Sigmoid colon (tissue), 7 donors: ENCODE data around the gene DGLUCY. TPM values are rescaled to one million over a fixed set of nuclear protein-coding genes. Genes with fewer than 3 reads are reported as not detected.
A peak's percentile ranks its signal among the peaks of the same experiment; 100 is the strongest.

Experiments
- DNase-seq: peaks from one replicate; pipeline ENCODE4 v3.0.0-alpha.2; 2019
- H3K27ac ChIP-seq, 4 donors: fragments of 200-600 bp; sonication (generic); one replicate each; pipeline ENCODE4 v1.5.1; 2016 to 2019; ENCODE audit warnings: mild to moderate bottlenecking in 1 of 4
- H3K27me3 ChIP-seq, 3 donors: fragments of 200-600 bp; sonication (generic); one replicate each; pipeline ENCODE4 v1.5.1; 2019; ENCODE audit warnings: mild to moderate bottlenecking in 1 of 3
- H3K36me3 ChIP-seq, 4 donors: fragments of 200-600 bp; sonication (generic); one replicate each; pipeline ENCODE4 v1.5.1; 2016 to 2019
- H3K4me1 ChIP-seq, 4 donors: fragments of 200-600 bp; sonication (generic); one replicate each; pipeline ENCODE4 v1.5.1; 2017 to 2019
- H3K4me3 ChIP-seq, 4 donors: fragments of 200-600 bp; sonication (generic); one replicate each; pipeline ENCODE4 v1.5.1; 2017 to 2019; ENCODE audit warnings: mild to moderate bottlenecking in 2 of 4, moderate library complexity in 1 of 4
- H3K9me3 ChIP-seq, 4 donors: fragments of 200-600 bp in 3 of 4; sonication (generic) in 3 of 4; one replicate each; pipeline versions ENCODE4 v1.5.1 to v1.6.1; 2013 to 2019
- CTCF ChIP-seq, 4 experiments: fragments of 450-650 bp in 3 of 4; fragments of 200-600 bp in 1 of 4; IDR thresholded peaks; one replicate each; pipeline ENCODE4 v1.5.1; 2016 to 2019; ENCODE audit warnings: antibody characterized with exemption in 4 of 4, mild to moderate bottlenecking in 3 of 4, moderate library complexity in 2 of 4
- EP300 ChIP-seq, 4 donors: sonication (generic); formaldehyde crosslinking; IDR thresholded peaks; one replicate each; pipeline ENCODE4 v1.6.1; 2017; ENCODE audit warnings: antibody characterized with exemption in 4 of 4
- POLR2A ChIP-seq, 2 donors: fragments of 450-650 bp; IDR thresholded peaks; one replicate each; pipeline ENCODE4 v1.6.1; 2016; ENCODE audit warnings: antibody characterized with exemption in 2 of 2, mild to moderate bottlenecking in 2 of 2, moderate library complexity in 2 of 2
- POLR2AphosphoS5 ChIP-seq, 4 donors: sonication (generic); formaldehyde crosslinking; IDR thresholded peaks; one replicate each; pipeline ENCODE4 v1.6.1; 2017; ENCODE audit warnings: antibody characterized with exemption in 4 of 4
- WGBS, 2 donors: extraction: QIAGEN DNeasy Blood & Tissue Kit; methylation state at CpG; one replicate each; pipeline ENCODE4 v1.1.7; 2013; 5-methylcytosine and 5-hydroxymethylcytosine counted together
- intact Hi-C: fragments of 100-400 bp; cut with DNase I; formaldehyde crosslinking; loops from one replicate; pipeline ENCODE4 v1.15.1; 2023
- polyA plus RNA-seq, 3 donors: library from polyadenylated mRNA; stranded (reverse); fragments of 200-250 nt; gene quantifications; one replicate each; pipeline ENCODE4 v1.2.3, GENCODE V29; 2013
- total RNA-seq, 4 donors: library from RNA; depleted of rRNA; stranded (reverse); fragments of >200 nt; gene quantifications; one replicate each; pipeline ENCODE4 v1.1.0, GENCODE V29; 2016
- donor health status: healthy with polysubstance abuse.
- donor health status: Bipolar disorder and iron deficiency.
- donor health status: healthy.

DGLUCY gene
- total and polyA plus RNA-seq, 7 donors, result 14.4 to 99.4 (median 49.8) TPM

GRCh38 chr14:91249841-91250616 lies 136.2 kb downstream of the DGLUCY start:
- Histone ChIP-seq H3K27me3 (no peaks in the 10 kb centered on the region), H3K27ac (peak overlapping the region in 1 of 4 donors; percentile 18), H3K36me3 (no peaks in the 10 kb centered on the region), H3K4me1 (peaks cover 0 to 20% (median 14%) of the 10 kb centered on the region in 4 donors), H3K4me3 (no peak overlapping the region), H3K9me3 (no peaks in the 10 kb centered on the region)
- no peak for DNase-seq
- intact Hi-C loops, result no loop called here
- WGBS, 2 donors, result 45 to 73% methylated on average over 10 of the region's 10 CpGs
- TF ChIP-seq CTCF (IDR thresholded peaks at IDR 0.05) (no peak), EP300 (IDR thresholded peaks at IDR 0.05) (no peak), POLR2A (IDR thresholded peaks at IDR 0.05) (no peak), POLR2AphosphoS5 (IDR thresholded peaks at IDR 0.05) (no peak)

- TF ChIP-seq EP300 (IDR thresholded peaks at IDR 0.05) (no peak), POLR2A (IDR thresholded peaks at IDR 0.05) (no peak), POLR2AphosphoS5 (IDR thresholded peaks at IDR 0.05) (no peak), CTCF (IDR thresholded peaks at IDR 0.05) (no peak)
- WGBS, 2 donors, result 69 to 77% methylated on average over 5 of the region's 5 CpGs
- DNase-seq, result no peak
Measured at GRCh38 chr14:91250912-91251311, 137.0 kb downstream of the DGLUCY start.

GRCh38 chr14:91252871-91253794 lies 139.3 kb downstream of the DGLUCY start:
- Histone ChIP-seq H3K9me3 (no peaks in the 10 kb centered on the region), H3K4me1 (peaks cover 0 to 41% (median 29%) of the 10 kb centered on the region in 4 donors), H3K27me3 (no peaks in the 10 kb centered on the region), H3K36me3 (no peaks in the 10 kb centered on the region), H3K4me3 (peak overlapping the region; percentile 42 to 62 (median 52)), H3K27ac (peak overlapping the region in 3 of 4 donors; percentile 62 to 73 (median 72))
- no peak for TF ChIP-seq POLR2A (IDR thresholded peaks at IDR 0.05)
- WGBS, 2 donors, result 2 to 3% methylated on average over 95 of the region's 95 CpGs
- intact Hi-C loops, result no loop called here
- no peak for DNase-seq

More at GRCh38 chr14:91250912-91251311, 137.0 kb downstream of the DGLUCY start:
- Histone ChIP-seq H3K4me1 (peaks cover 0 to 19% (median 16%) of the 10 kb centered on the region in 4 donors), H3K27ac (peak overlapping the region in 1 of 4 donors; percentile 18), H3K4me3 (no peak overlapping the region), H3K36me3 (no peaks in the 10 kb centered on the region), H3K9me3 (no peaks in the 10 kb centered on the region), H3K27me3 (no peaks in the 10 kb centered on the region)
- intact Hi-C loops, result no loop called here

- peak overlapping the region; percentile 34 to 62 (median 52) for H3K4me3 ChIP-seq
- intact Hi-C loops, result no loop called here
- no peaks in the 10 kb centered on the region for H3K9me3 ChIP-seq
- peak overlapping the region in 3 of 4 donors; percentile 62 to 73 (median 72) for H3K27ac ChIP-seq
- H3K4me1 ChIP-seq, result peaks cover 0 to 41% (median 29%) of the 10 kb centered on the region in 4 donors
- whole genome bisulfite sequencing, 2 donors, result 21 to 38% methylated on average over 20 of the region's 20 CpGs
- TF ChIP-seq EP300 (IDR thresholded peaks at IDR 0.05) (no peak), CTCF (IDR thresholded peaks at IDR 0.05) (no peak), POLR2A (IDR thresholded peaks at IDR 0.05) (no peak), POLR2AphosphoS5 (IDR thresholded peaks at IDR 0.05) (no peak)
- H3K27me3 ChIP-seq, result no peaks in the 10 kb centered on the region
- no peak for DNase-seq
- H3K36me3 ChIP-seq, result no peaks in the 10 kb centered on the region
Measured at GRCh38 chr14:91253795-91254323, 140.0 kb downstream of the DGLUCY start.
